ENCODE data around the gene FURIN. TPM values are rescaled to one million over a fixed set of nuclear protein-coding genes. Genes with fewer than 3 reads are reported as not detected.

Gene FURIN
- total RNA-seq, 1 donor from 2014 or later = 122 TPM

DNA sequence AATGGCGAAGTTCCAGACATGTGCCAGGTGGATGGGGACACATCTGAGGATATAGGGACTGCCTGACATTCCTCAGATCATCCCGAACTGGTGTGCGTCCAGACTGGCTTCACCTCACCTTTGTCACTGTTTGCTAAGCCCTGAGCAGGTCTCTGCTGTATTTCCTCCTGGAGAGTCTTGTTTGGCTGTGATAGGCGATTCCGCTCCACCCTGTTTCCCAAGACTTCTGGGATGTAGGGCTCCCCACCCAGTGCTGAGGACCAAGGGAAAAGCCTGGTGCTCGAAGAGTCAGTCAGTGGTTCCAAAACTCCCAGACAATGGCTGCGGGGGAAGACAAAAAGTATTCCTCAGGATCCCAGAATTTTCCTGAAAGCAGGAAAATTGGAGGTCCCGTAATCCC is 11.1 kb upstream of the FURIN start:
- Histone ChIP-seq H2AFZ (ENCODE audit: low read depth, low read length) (no peak overlapping the region), H3K4me1 (ENCODE audit: insufficient read depth, low read length) (peaks cover 8% of the 10 kb centered on the region), H3K4me3 (ENCODE audit: insufficient read depth, low read depth, low read length) (no peak overlapping the region), H3K27me3 (ENCODE audit: insufficient read depth, low read length) (no peaks in the 10 kb centered on the region), H4K20me1 (ENCODE audit: insufficient read depth, low read length) (no peaks in the 10 kb centered on the region), H3K79me2 (ENCODE audit: insufficient read depth, low read length) (no peaks in the 10 kb centered on the region), H3K9ac (ENCODE audit: low read length) (no peak overlapping the region), H3K9me3 (ENCODE audit: insufficient read depth, low read depth, low read length) (no peaks in the 10 kb centered on the region), H3K27ac (ENCODE audit: low read depth, low read length) (no peak overlapping the region), H3K4me2 (ENCODE audit: low read length) (no peak overlapping the region), H3K36me3 (ENCODE audit: insufficient read depth, low read length) (no peaks in the 10 kb centered on the region)
- H3K36me3 Mint-ChIP-seq (ENCODE audit: low read depth, unreplicated experiment) = no peaks in the 10 kb centered on the region
- no peaks in the 10 kb centered on the region for H3K9me3 Mint-ChIP-seq (ENCODE audit: unreplicated experiment)
- no peak for FAIRE-seq
- H3K27ac Mint-ChIP-seq (ENCODE audit: unreplicated experiment) = no peak overlapping the region
- peaks cover 8% of the 10 kb centered on the region for H3K27me3 Mint-ChIP-seq (ENCODE audit: low read depth, unreplicated experiment)
- peaks cover 7% of the 10 kb centered on the region for H3K4me1 Mint-ChIP-seq (ENCODE audit: low read depth, unreplicated experiment)
- H3K4me3 Mint-ChIP-seq (ENCODE audit: unreplicated experiment) = no peak overlapping the region
- no peak for TF ChIP-seq EZH2 (IDR thresholded peaks at IDR 0.05; ENCODE audit: insufficient read depth, low read length)
- TF ChIP-seq, protein P1, sequence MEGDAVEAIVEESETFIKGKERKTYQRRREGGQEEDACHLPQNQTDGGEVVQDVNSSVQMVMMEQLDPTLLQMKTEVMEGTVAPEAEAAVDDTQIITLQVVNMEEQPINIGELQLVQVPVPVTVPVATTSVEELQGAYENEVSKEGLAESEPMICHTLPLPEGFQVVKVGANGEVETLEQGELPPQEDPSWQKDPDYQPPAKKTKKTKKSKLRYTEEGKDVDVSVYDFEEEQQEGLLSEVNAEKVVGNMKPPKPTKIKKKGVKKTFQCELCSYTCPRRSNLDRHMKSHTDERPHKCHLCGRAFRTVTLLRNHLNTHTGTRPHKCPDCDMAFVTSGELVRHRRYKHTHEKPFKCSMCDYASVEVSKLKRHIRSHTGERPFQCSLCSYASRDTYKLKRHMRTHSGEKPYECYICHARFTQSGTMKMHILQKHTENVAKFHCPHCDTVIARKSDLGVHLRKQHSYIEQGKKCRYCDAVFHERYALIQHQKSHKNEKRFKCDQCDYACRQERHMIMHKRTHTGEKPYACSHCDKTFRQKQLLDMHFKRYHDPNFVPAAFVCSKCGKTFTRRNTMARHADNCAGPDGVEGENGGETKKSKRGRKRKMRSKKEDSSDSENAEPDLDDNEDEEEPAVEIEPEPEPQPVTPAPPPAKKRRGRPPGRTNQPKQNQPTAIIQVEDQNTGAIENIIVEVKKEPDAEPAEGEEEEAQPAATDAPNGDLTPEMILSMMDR (IDR thresholded peaks at IDR 0.05; ENCODE audit: insufficient read depth, low read depth, low read length) = no peak
- DNase-seq (ENCODE audit: low read depth) = no peak

DNA sequence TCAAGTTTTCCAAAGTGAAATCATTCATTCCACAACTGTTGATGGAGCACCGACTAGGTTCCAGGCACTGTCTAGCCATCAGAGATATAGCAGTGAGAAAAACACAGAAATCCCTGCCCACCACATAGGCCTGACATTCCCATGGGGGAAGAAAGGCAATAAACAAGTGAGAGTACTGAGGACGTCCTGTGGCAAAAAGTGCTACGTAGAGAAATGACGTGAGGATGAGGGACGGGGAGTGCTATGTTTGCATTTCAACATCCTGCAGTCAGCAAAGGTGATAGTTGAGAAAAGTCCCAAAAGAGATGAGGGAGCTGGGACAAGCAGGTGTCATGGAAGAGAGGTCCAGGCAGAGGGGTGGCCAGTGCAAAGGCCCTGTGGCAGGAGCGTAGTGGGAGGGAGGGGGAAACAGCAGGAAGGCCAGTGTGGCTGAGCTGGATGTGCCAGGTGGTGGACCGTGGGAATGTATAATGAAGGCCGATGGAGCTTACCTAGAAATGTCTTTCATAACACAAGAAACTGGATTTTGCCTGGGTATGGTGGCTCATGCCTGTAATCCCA is 10.4 kb upstream of the FURIN start:
- Histone ChIP-seq H3K4me1 (ENCODE audit: insufficient read depth, low read length) (peaks cover 4% of the 10 kb centered on the region), H3K9ac (ENCODE audit: low read length) (no peak overlapping the region), H3K27me3 (ENCODE audit: insufficient read depth, low read length) (no peaks in the 10 kb centered on the region), H3K27ac (ENCODE audit: low read depth, low read length) (no peak overlapping the region), H2AFZ (ENCODE audit: low read depth, low read length) (no peak overlapping the region), H3K36me3 (ENCODE audit: insufficient read depth, low read length) (no peaks in the 10 kb centered on the region), H3K4me3 (ENCODE audit: insufficient read depth, low read depth, low read length) (no peak overlapping the region), H4K20me1 (ENCODE audit: insufficient read depth, low read length) (no peaks in the 10 kb centered on the region), H3K4me2 (ENCODE audit: low read length) (no peak overlapping the region), H3K79me2 (ENCODE audit: insufficient read depth, low read length) (no peaks in the 10 kb centered on the region), H3K9me3 (ENCODE audit: insufficient read depth, low read depth, low read length) (no peaks in the 10 kb centered on the region)
- no peak for TF ChIP-seq EZH2 (IDR thresholded peaks at IDR 0.05; ENCODE audit: insufficient read depth, low read length)
- TF ChIP-seq, protein P1 (IDR thresholded peaks at IDR 0.05; ENCODE audit: insufficient read depth, low read depth, low read length) = no peak
- H3K27ac Mint-ChIP-seq (ENCODE audit: unreplicated experiment) = no peak overlapping the region
- no peaks in the 10 kb centered on the region for H3K36me3 Mint-ChIP-seq (ENCODE audit: low read depth, unreplicated experiment)
- peaks cover 3% of the 10 kb centered on the region for H3K4me1 Mint-ChIP-seq (ENCODE audit: low read depth, unreplicated experiment)
- peaks cover 8% of the 10 kb centered on the region for H3K27me3 Mint-ChIP-seq (ENCODE audit: low read depth, unreplicated experiment)
- DNase-seq (ENCODE audit: low read depth) (no peak), FAIRE-seq (no peak)
- no peak overlapping the region for H3K4me3 Mint-ChIP-seq (ENCODE audit: unreplicated experiment)
- no peaks in the 10 kb centered on the region for H3K9me3 Mint-ChIP-seq (ENCODE audit: unreplicated experiment)

All from astrocyte (in vitro differentiated cells and primary cell).